Thoracic aorta (tissue), 2 donors: Measurements from ENCODE around the gene BRINP3. TPM values are rescaled to one million over a fixed set of nuclear protein-coding genes. Genes with fewer than 3 reads are reported as not detected.
"Not testable (repeated sequence)": the region's sequence is repeated elsewhere in the genome, so short reads cannot be mapped to it uniquely, and the experiment has no call there.

Experiments
- ATAC-seq: fragments of 150-250 bp; one replicate; pipeline ENCODE4 v1.8.0; 2017; ENCODE audit warnings: low read depth; ENCODE audit not compliant: insufficient number of reproducible peaks, low FRiP score
- DNase-seq: peaks from one replicate; pipeline ENCODE4 v3.0.0-alpha.2; 2020; ENCODE audit warnings: low spot score
- H3K27ac ChIP-seq, 2 donors: fragments of 200-600 bp; sonication (generic); 1 replicate in 1 of 2; 2 replicates in 1 of 2; pipeline ENCODE4 v1.5.1; 2016; ENCODE audit warnings: mild to moderate bottlenecking in 2 of 2, moderate library complexity in 2 of 2
- H3K27me3 ChIP-seq: fragments of 200-600 bp; sonication (generic); replicated peaks from 2 replicates; pipeline ENCODE4 v1.6.0; 2016; ENCODE audit warnings: mild to moderate bottlenecking; ENCODE audit not compliant: insufficient read depth
- H3K36me3 ChIP-seq: fragments of 200-600 bp; sonication (generic); one replicate; pipeline ENCODE4 v1.5.1; 2016
- H3K4me1 ChIP-seq, 2 donors: fragments of 200-600 bp; sonication (generic); 1 replicate in 1 of 2; 2 replicates in 1 of 2; pipeline versions ENCODE4 v1.5.1 to v1.6.0; 2016; ENCODE audit warnings: low read depth in 2 of 2, mild to moderate bottlenecking in 1 of 2; ENCODE audit not compliant: control insufficient read depth in 1 of 2
- H3K4me3 ChIP-seq: fragments of 200-600 bp; sonication (generic); 2 replicates; pipeline ENCODE4 v1.5.1; 2016; ENCODE audit warnings: mild to moderate bottlenecking
- H3K9me3 ChIP-seq: fragments of 200-600 bp; sonication (generic); 2 replicates; pipeline ENCODE4 v1.5.1; 2016
- total RNA-seq, 2 donors: library from RNA; depleted of rRNA; stranded (reverse); fragments of >200 nt; gene quantifications; one replicate each; pipeline versions ENCODE4 v1.1.0 to v1.2.3, GENCODE V29; 2016
- TF ChIP-seq, protein P1 (sequence below): fragments of 200-600 bp; sonication (generic); IDR thresholded peaks from one replicate; pipeline ENCODE4 v1.5.1; 2019; ENCODE audit warnings: antibody characterized with exemption

The BRINP3 gene
- total RNA-seq, 2 donors from 2014 or later: 6.0 TPM; not detected in 1

DNA sequence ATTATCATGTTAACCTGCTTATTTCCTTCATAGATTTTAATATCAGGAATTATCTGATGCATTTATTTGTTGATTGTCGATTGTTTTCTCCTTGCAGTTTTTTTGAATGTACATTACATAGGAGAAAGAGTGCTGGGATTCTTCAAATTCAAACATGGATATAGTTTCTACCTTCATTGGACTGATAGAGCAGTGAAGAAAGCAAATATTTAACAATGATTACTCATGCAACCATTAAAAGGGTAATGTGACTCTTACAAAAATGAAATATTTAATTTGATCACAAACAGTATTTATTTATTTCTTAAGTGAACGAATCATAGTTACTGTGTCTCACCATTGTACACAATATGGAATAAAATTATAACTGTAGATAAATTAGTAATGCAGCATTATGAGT, 350.9 kb downstream of the BRINP3 start:
- Histone ChIP-seq H3K36me3 (no peaks in the 10 kb centered on the region), H3K27ac (no peak overlapping the region), H3K27me3 (no peaks in the 10 kb centered on the region), H3K4me1 (no peaks in the 10 kb centered on the region), H3K9me3 (no peaks in the 10 kb centered on the region), H3K4me3 (no peak overlapping the region)
- DNase-seq (no peak), ATAC-seq (no peak)
- TF ChIP-seq, protein P1, sequence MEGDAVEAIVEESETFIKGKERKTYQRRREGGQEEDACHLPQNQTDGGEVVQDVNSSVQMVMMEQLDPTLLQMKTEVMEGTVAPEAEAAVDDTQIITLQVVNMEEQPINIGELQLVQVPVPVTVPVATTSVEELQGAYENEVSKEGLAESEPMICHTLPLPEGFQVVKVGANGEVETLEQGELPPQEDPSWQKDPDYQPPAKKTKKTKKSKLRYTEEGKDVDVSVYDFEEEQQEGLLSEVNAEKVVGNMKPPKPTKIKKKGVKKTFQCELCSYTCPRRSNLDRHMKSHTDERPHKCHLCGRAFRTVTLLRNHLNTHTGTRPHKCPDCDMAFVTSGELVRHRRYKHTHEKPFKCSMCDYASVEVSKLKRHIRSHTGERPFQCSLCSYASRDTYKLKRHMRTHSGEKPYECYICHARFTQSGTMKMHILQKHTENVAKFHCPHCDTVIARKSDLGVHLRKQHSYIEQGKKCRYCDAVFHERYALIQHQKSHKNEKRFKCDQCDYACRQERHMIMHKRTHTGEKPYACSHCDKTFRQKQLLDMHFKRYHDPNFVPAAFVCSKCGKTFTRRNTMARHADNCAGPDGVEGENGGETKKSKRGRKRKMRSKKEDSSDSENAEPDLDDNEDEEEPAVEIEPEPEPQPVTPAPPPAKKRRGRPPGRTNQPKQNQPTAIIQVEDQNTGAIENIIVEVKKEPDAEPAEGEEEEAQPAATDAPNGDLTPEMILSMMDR: no peak

DNA sequence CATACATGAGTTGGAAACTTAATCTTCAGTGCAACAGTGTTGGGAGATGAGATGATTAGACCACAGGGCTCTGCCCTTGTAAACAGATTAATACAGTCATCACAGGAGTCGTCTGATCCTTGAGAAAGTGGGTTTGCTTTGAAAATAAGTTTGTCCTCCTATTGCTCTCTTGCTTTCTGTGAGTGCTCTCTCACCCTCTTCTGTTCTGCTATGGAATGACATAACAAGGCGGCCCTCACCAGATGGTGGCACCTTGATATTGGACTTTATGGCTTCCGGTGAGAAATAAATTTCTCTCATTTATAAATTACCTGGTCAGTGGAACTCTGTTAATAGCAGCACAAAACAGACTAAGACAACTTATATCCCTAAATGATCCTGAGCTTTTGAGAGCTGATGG, 353.6 kb downstream of the BRINP3 start:
- Histone ChIP-seq H3K4me1 (no peaks in the 10 kb centered on the region), H3K9me3 (no peaks in the 10 kb centered on the region), H3K27me3 (no peaks in the 10 kb centered on the region), H3K36me3 (no peaks in the 10 kb centered on the region), H3K4me3 (no peak overlapping the region), H3K27ac (no peak overlapping the region)
- TF ChIP-seq, protein P1: no peak
- DNase-seq: no peak
- ATAC-seq: no peak

DNA sequence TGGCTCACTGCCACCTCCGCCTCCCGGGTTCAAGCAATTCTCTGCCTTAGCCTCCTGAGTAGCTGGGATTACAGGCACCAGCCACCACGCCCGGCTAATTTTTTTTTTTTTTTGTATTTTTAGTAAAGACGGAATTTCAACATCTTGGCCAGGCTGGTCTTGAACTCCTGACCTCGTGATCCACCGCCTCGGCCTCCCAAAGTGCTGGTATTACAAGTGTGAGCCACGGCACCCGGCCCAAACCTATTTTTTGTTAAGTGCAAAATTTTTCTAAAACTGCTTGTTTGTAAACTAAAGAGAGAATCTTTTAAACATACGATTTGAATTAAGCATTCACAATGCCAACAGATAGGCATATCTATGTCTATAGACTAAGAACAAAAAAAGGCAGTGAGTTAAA, 357.1 kb downstream of the BRINP3 start:
- not testable (repeated sequence) for DNase-seq, H3K4me1 ChIP-seq, H3K9me3 ChIP-seq, ATAC-seq, H3K27me3 ChIP-seq, H3K36me3 ChIP-seq, H3K4me3 ChIP-seq, H3K27ac ChIP-seq

DNA sequence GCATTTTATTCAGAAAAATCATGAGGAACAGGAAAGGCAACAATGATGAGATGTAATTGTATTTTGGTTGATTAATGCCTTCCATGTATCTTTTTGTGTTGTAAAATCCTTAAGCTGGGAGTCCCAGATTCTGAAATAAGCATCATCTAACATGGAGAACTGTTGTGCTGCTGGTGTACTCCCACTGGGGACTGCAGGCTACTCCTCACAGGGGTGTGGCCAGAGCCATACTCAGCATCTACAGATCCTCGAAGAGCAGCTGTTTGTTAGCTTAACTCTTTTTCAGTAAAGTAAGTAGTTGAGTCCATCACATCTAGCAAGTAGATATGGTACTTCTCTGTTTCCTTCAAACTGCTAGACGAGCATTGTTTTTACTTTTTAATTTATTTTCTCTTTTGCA, 358.0 kb downstream of the BRINP3 start:
- Histone ChIP-seq H3K27ac (no peak overlapping the region), H3K4me1 (no peaks in the 10 kb centered on the region), H3K9me3 (no peaks in the 10 kb centered on the region), H3K36me3 (no peaks in the 10 kb centered on the region), H3K27me3 (no peaks in the 10 kb centered on the region), H3K4me3 (no peak overlapping the region)
- TF ChIP-seq, protein P1: no peak
- ATAC-seq: no peak
- DNase-seq: no peak

DNA sequence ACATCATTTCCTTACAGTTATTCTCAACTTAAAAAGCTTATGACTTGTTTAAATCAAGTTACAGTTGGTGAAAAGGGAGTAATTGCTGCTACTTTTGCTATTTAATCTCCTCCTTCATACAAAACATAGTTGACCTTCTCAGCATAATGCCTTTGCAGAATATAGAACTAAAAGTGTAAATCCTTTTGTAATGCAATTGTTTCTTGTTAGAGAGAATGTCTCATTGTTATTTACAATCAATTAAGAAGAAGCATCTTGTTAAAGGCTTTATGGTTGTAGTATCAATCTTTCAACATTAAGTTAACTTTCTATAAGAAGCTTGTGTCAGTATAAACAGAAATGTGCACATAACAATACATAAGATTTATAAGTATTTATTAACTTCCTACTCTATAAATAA, 360.7 kb downstream of the BRINP3 start:
- no peak for ATAC-seq
- no peaks in the 10 kb centered on the region for H3K36me3 ChIP-seq
- TF ChIP-seq, protein P1: no peak
- H3K27me3 ChIP-seq: no peaks in the 10 kb centered on the region
- no peak overlapping the region for H3K4me3 ChIP-seq
- no peak overlapping the region for H3K27ac ChIP-seq
- DNase-seq: no peak
- H3K4me1 ChIP-seq: no peaks in the 10 kb centered on the region
- H3K9me3 ChIP-seq: no peaks in the 10 kb centered on the region

DNA sequence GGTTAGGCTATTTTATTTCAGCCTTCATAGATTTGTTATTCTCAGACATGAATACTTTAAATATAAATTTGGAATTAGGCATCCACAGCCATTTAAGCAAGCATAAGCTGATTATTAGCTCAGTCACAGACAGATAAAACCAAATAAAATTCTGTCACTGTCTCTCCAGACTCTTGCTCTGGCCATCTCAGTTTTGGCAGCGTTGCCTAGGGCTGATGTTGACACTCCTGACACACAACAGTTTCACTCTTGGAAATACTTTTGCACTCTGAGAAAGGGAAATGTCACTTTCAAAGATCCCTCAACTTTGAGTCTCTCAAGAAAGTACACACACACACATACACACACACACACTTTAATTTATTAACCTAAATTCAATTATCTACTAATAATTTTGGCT, 372.7 kb downstream of the BRINP3 start:
- no peak overlapping the region for H3K4me3 ChIP-seq
- H3K27ac ChIP-seq: no peak overlapping the region
- TF ChIP-seq, protein P1: no peak
- no peaks in the 10 kb centered on the region for H3K27me3 ChIP-seq
- H3K36me3 ChIP-seq: no peaks in the 10 kb centered on the region
- DNase-seq (no peak), ATAC-seq (no peak)
- H3K4me1 ChIP-seq: no peaks in the 10 kb centered on the region
- no peaks in the 10 kb centered on the region for H3K9me3 ChIP-seq
